GM23338 (cell line): Measurements from ENCODE around the gene EIF4G3. TPM values are rescaled to one million over a fixed set of nuclear protein-coding genes. Genes with fewer than 3 reads are reported as not detected.

Experiments used
- ATAC-seq: fragments of 200-7000 bp; cut with Tn5 transposase; 3 replicates; pipeline ENCODE4 v1.9.1; 2020
- DNase-seq: peaks from one replicate; pipeline ENCODE4 v3.0.0-alpha.2; 2015; ENCODE audit warnings: low spot score
- H2AFZ ChIP-seq: fragments of 200-600 bp; sonication (generic); 2 replicates; pipeline ENCODE4 v1.8.0; 2016; ENCODE audit warnings: antibody characterized with exemption, mild to moderate bottlenecking, moderate library complexity
- H3F3A ChIP-seq: fragments of 200-600 bp; sonication (generic); replicated peaks from 2 replicates; pipeline ENCODE4 v1.8.0; 2017; ENCODE audit warnings: antibody characterized with exemption, mixed run types, low read depth
- H3K27ac ChIP-seq: fragments of 200-600 bp; sonication (generic); 2 replicates; pipeline ENCODE4 v1.6.1; 2016; ENCODE audit warnings: low read depth
- H3K27me3 ChIP-seq: fragments of 200-600 bp; sonication (generic); 2 replicates; pipeline ENCODE4 v1.8.0; 2016; ENCODE audit warnings: mild to moderate bottlenecking, mixed run types, moderate library complexity; ENCODE audit not compliant: insufficient read depth
- H3K36me3 ChIP-seq: fragments of 200-600 bp; sonication (generic); 2 replicates; pipeline ENCODE4 v1.8.0; 2016; ENCODE audit warnings: mild to moderate bottlenecking; ENCODE audit not compliant: insufficient read depth
- H3K4me1 ChIP-seq: fragments of 200-600 bp; sonication (generic); 2 replicates; pipeline ENCODE4 v1.8.0; 2016; ENCODE audit warnings: mild to moderate bottlenecking, moderate library complexity; ENCODE audit not compliant: insufficient read depth
- H3K4me2 ChIP-seq: fragments of 200-600 bp; sonication (generic); 2 replicates; pipeline ENCODE4 v1.7.1; 2017; ENCODE audit warnings: mixed run types
- H3K4me3 ChIP-seq: fragments of 200-600 bp; sonication (generic); 2 replicates; pipeline ENCODE4 v1.6.1; 2016; ENCODE audit warnings: mixed run types
- H3K79me2 ChIP-seq: fragments of 200-600 bp; sonication (generic); replicated peaks from 2 replicates; pipeline ENCODE4 v1.8.0; 2017; ENCODE audit warnings: mild to moderate bottlenecking; ENCODE audit not compliant: insufficient read depth
- H3K9me2 ChIP-seq: fragments of 200-600 bp; sonication (generic); 2 replicates; pipeline ENCODE4 v1.8.0; 2017; ENCODE audit not compliant: insufficient read depth
- H4K20me1 ChIP-seq: fragments of 200-600 bp; sonication (generic); replicated peaks from 2 replicates; pipeline ENCODE4 v1.8.0; 2017; ENCODE audit warnings: mild to moderate bottlenecking; ENCODE audit not compliant: insufficient read depth
- H3K27ac Mint-ChIP-seq: 2 replicates; pipeline ENCODE4 v1.8.0; 2020; ENCODE audit warnings: inconsistent platforms, mild to moderate bottlenecking, moderate library complexity, mixed read lengths
- H3K27me3 Mint-ChIP-seq: 3 replicates; pipeline ENCODE4 v1.8.0; 2022; ENCODE audit warnings: low read depth, mild to moderate bottlenecking, moderate library complexity, mixed read lengths, inconsistent platforms; ENCODE audit not compliant: insufficient read depth, poor library complexity
- H3K36me3 Mint-ChIP-seq: 3 replicates; pipeline ENCODE4 v1.8.0; 2021; ENCODE audit warnings: low read depth, mild to moderate bottlenecking, inconsistent platforms, moderate library complexity, mixed read lengths
- H3K4me1 Mint-ChIP-seq: 3 replicates; pipeline ENCODE4 v1.8.0; 2020; ENCODE audit warnings: mild to moderate bottlenecking, inconsistent platforms, mixed read lengths
- H3K4me3 Mint-ChIP-seq: 3 replicates; pipeline ENCODE4 v1.8.0; 2021; ENCODE audit warnings: moderate library complexity, mild to moderate bottlenecking, inconsistent platforms, mixed read lengths
- H3K9me3 Mint-ChIP-seq: 3 replicates; pipeline ENCODE4 v1.8.0; 2020; ENCODE audit warnings: moderate library complexity, mild to moderate bottlenecking, inconsistent platforms, mixed read lengths
- CREB1 ChIP-seq: fragments of 250-450 bp; sonication (Bioruptor Pico); IDR thresholded peaks from 2 replicates; pipeline ENCODE4 v1.5.0; 2020; ENCODE audit warnings: low read depth, mild to moderate bottlenecking, moderate library complexity
- ETS1 ChIP-seq: IDR thresholded peaks from 2 replicates; pipeline ENCODE4 v1.6.1; 2016; ENCODE audit warnings: antibody characterized with exemption
- EZH2 ChIP-seq: fragments of 200-600 bp; sonication (generic); IDR thresholded peaks from one replicate; pipeline ENCODE4 v1.8.0; 2017; ENCODE audit warnings: antibody characterized with exemption, mild to moderate bottlenecking, low read depth; ENCODE audit not compliant: unreplicated experiment
- EZH2phosphoT487 ChIP-seq: fragments of 200-600 bp; sonication (generic); IDR thresholded peaks from one replicate; pipeline ENCODE4 v1.8.1; 2018; ENCODE audit warnings: antibody characterized with exemption; ENCODE audit not compliant: unreplicated experiment
- JUNB ChIP-seq: IDR thresholded peaks from one replicate; pipeline ENCODE4 v1.6.1; 2016; ENCODE audit warnings: antibody characterized with exemption; ENCODE audit not compliant: unreplicated experiment
- NANOG ChIP-seq: IDR thresholded peaks from 2 replicates; pipeline ENCODE4 v1.6.1; 2016; ENCODE audit warnings: antibody characterized with exemption, borderline replicate concordance
- REST ChIP-seq: IDR thresholded peaks from one replicate; pipeline ENCODE4 v1.6.1; 2018; ENCODE audit warnings: antibody characterized with exemption; ENCODE audit not compliant: unreplicated experiment
- ZNF114 ChIP-seq: fragments of 250-450 bp; sonication (Bioruptor Pico); IDR thresholded peaks from 2 replicates; pipeline ENCODE4 v1.5.0; 2020; ENCODE audit warnings: mild to moderate bottlenecking, moderate library complexity
- ZNF331 ChIP-seq: fragments of 250-450 bp; sonication (Bioruptor Pico); IDR thresholded peaks from 2 replicates; pipeline ENCODE4 v1.5.0; 2020; ENCODE audit warnings: low read depth, mild to moderate bottlenecking, moderate library complexity
- polyA plus RNA-seq: library from polyadenylated mRNA; unstranded; fragments of >200 nt; fragmentation: Nextera tagmentation; extraction: Ambion mirVana; gene quantifications from 2 replicates; pipeline ENCODE4 v1.2.1, GENCODE V29; 2016
- total RNA-seq: library from RNA; depleted of rRNA; stranded (reverse); fragments of >200 nt; shearing (Covaris generic); gene quantifications from 2 replicates; pipeline ENCODE4 v1.2.3, GENCODE V29; 2014

The EIF4G3 gene
- total and polyA plus RNA-seq, 2 experiments from 2014 or later: 37.9 to 68.1 TPM

- Histone ChIP-seq H4K20me1 (peaks cover 61% of the 10 kb centered on the region), H3K9me2 (no peaks in the 10 kb centered on the region), H3K4me3 (no peak overlapping the region), H3K4me2 (no peak overlapping the region), H3K4me1 (no peaks in the 10 kb centered on the region), H2AFZ (no peak overlapping the region), H3K27me3 (no peaks in the 10 kb centered on the region), H3F3A (no peaks in the 10 kb centered on the region), H3K27ac (no peak overlapping the region), H3K79me2 (peaks cover 100% of the 10 kb centered on the region), H3K36me3 (peaks cover 18% of the 10 kb centered on the region)
- Mint-ChIP-seq H3K27me3 (no peaks in the 10 kb centered on the region), H3K27ac (no peak overlapping the region), H3K4me1 (no peaks in the 10 kb centered on the region), H3K9me3 (no peaks in the 10 kb centered on the region), H3K4me3 (no peak overlapping the region), H3K36me3 (peaks cover 39% of the 10 kb centered on the region)
- ATAC-seq (no peak), DNase-seq (no peak)
- no peak for TF ChIP-seq ETS1
Measured at GRCh38 chr1:21162740-21163464, 13.8 kb downstream of the EIF4G3 start.

GRCh38 chr1:21161842-21162241, 14.9 kb downstream of the EIF4G3 start:
- Histone ChIP-seq H3K79me2 (peaks cover 100% of the 10 kb centered on the region), H3K27me3 (no peaks in the 10 kb centered on the region), H2AFZ (no peak overlapping the region), H3K4me2 (no peak overlapping the region), H3F3A (no peaks in the 10 kb centered on the region), H3K36me3 (peaks cover 9% of the 10 kb centered on the region; the same call in 1 of the 2 replicates), H4K20me1 (peaks cover 61% of the 10 kb centered on the region), H3K9me2 (no peaks in the 10 kb centered on the region), H3K27ac (no peak overlapping the region), H3K4me3 (no peak overlapping the region), H3K4me1 (no peaks in the 10 kb centered on the region)
- Mint-ChIP-seq H3K27me3 (no peaks in the 10 kb centered on the region), H3K27ac (no peak overlapping the region), H3K4me1 (peaks cover 2% of the 10 kb centered on the region; the same call in 2 of the 3 replicates), H3K4me3 (no peak overlapping the region), H3K36me3 (peaks cover 33% of the 10 kb centered on the region), H3K9me3 (no peaks in the 10 kb centered on the region)
- no peak for ATAC-seq
- no peak for DNase-seq
- TF ChIP-seq ZNF114 (CRISPR knock-in tag) (no peak), EZH2phosphoT487 (no peak), CREB1 (no peak), JUNB (no peak), EZH2 (no peak), ETS1 (no peak), REST (no peak), NANOG (no peak), ZNF331 (CRISPR knock-in tag) (no peak)
